Liver (tissue), 9 donors: ENCODE results near the gene PRSS38. TPM values are rescaled to one million over a fixed set of nuclear protein-coding genes. Genes with fewer than 3 reads are reported as not detected.

Source experiments
- DNase-seq: peaks from one replicate; pipeline ENCODE4 v3.0.0-alpha.2; 2017; ENCODE audit warnings: low spot score
- H3K27ac ChIP-seq, 2 donors: one replicate each; pipeline ENCODE4 v1.7.0; 2013; ENCODE audit warnings: inconsistent platforms in 2 of 2, low read length in 2 of 2, control low read depth in 1 of 2, low read depth in 1 of 2, mild to moderate bottlenecking in 1 of 2
- H3K27me3 ChIP-seq, 4 donors: one replicate each; pipeline versions ENCODE4 v1.6.1 to v1.7.0; 2013; ENCODE audit warnings: low read length in 3 of 4, inconsistent platforms in 1 of 4, mild to moderate bottlenecking in 1 of 4, moderate library complexity in 1 of 4; ENCODE audit not compliant: control insufficient read depth in 4 of 4, insufficient read depth in 4 of 4
- H3K36me3 ChIP-seq, 4 donors: one replicate each; pipeline versions ENCODE4 v1.6.1 to v1.7.0; 2013; ENCODE audit warnings: low read length in 3 of 4, mild to moderate bottlenecking in 3 of 4, low read depth in 1 of 4, moderate library complexity in 1 of 4; ENCODE audit not compliant: control insufficient read depth in 4 of 4, insufficient read depth in 3 of 4
- H3K4me1 ChIP-seq, 4 donors: one replicate each; pipeline versions ENCODE4 v1.6.1 to v1.7.0; 2013; ENCODE audit warnings: low read length in 3 of 4, mild to moderate bottlenecking in 3 of 4, moderate library complexity in 1 of 4; ENCODE audit not compliant: control insufficient read depth in 4 of 4, insufficient read depth in 4 of 4
- H3K4me3 ChIP-seq, 3 donors: one replicate each; pipeline versions ENCODE4 v1.6.1 to v1.7.0; 2013; ENCODE audit warnings: low read length in 3 of 3, control low read depth in 1 of 3, low read depth in 1 of 3, mild to moderate bottlenecking in 1 of 3
- H3K9ac ChIP-seq, 2 donors: one replicate each; pipeline ENCODE4 v1.7.0; 2013; ENCODE audit warnings: low read length in 2 of 2, mild to moderate bottlenecking in 2 of 2, moderate library complexity in 2 of 2, control low read depth in 1 of 2, low read depth in 1 of 2
- H3K9me3 ChIP-seq, 4 donors: one replicate each; pipeline versions ENCODE4 v1.6.1 to v1.7.0; 2013; ENCODE audit warnings: low read length in 3 of 4; ENCODE audit not compliant: control insufficient read depth in 4 of 4
- EGR1 ChIP-seq, 2 donors: IDR thresholded peaks; 2 replicates each; pipeline ENCODE4 v1.6.1; 2016 to 2018; ENCODE audit warnings: antibody characterized with exemption in 2 of 2, low read depth in 2 of 2
- FOXA1 ChIP-seq: IDR thresholded peaks from 2 replicates; pipeline ENCODE4 v1.6.1; 2016; ENCODE audit warnings: antibody characterized with exemption
- FOXA2 ChIP-seq: IDR thresholded peaks from 2 replicates; pipeline ENCODE4 v1.6.1; 2016; ENCODE audit warnings: antibody characterized with exemption
- GABPA ChIP-seq, 2 donors: IDR thresholded peaks in 1 of 2; conservative IDR thresholded peaks in 1 of 2; 2 replicates each; pipeline ENCODE4 v1.6.1; 2016; ENCODE audit warnings: antibody characterized with exemption in 2 of 2, mild to moderate bottlenecking in 1 of 2, moderate library complexity in 1 of 2
- NR2F2 ChIP-seq: IDR thresholded peaks from 2 replicates; pipeline ENCODE4 v1.6.1; 2016; ENCODE audit warnings: antibody characterized with exemption
- RAD21 ChIP-seq, 2 donors: IDR thresholded peaks; 2 replicates each; pipeline ENCODE4 v1.6.1; 2016; ENCODE audit warnings: antibody characterized with exemption in 2 of 2, mild to moderate bottlenecking in 2 of 2
- RXRA ChIP-seq, 2 donors: IDR thresholded peaks; 2 replicates each; pipeline ENCODE4 v1.6.1; 2017 to 2018; ENCODE audit warnings: antibody characterized with exemption in 2 of 2, mild to moderate bottlenecking in 1 of 2
- SP1 ChIP-seq: IDR thresholded peaks from 2 replicates; pipeline ENCODE4 v1.6.1; 2018; ENCODE audit warnings: antibody characterized with exemption, mild to moderate bottlenecking
- WGBS: extraction: QIAGEN DNeasy Blood & Tissue Kit; methylation state at CpG from one replicate; pipeline ENCODE4 v1.1.7; 2013; 5-methylcytosine and 5-hydroxymethylcytosine counted together
- polyA plus RNA-seq, 2 donors: library from polyadenylated mRNA; stranded (reverse) in 1 of 2; unstranded in 1 of 2; fragments of 200-250 nt in 1 of 2; fragments of >200 nt in 1 of 2; fragmentation: Nextera tagmentation in 1 of 2; extraction: Ambion mirVana in 1 of 2; gene quantifications; one replicate each; pipeline versions ENCODE4 v1.2.1 to v1.2.3, GENCODE V29; 2013 to 2015
- total RNA-seq, 2 donors: library from RNA; depleted of rRNA; stranded (reverse); fragments of >200 nt; gene quantifications; one replicate each; pipeline ENCODE4 v1.2.3, GENCODE V29; 2014
- TF ChIP-seq, protein P1 (sequence below): IDR thresholded peaks from 2 replicates; pipeline ENCODE4 v1.6.1; 2016; ENCODE audit warnings: antibody characterized with exemption, mild to moderate bottlenecking
- TF ChIP-seq, protein P2 (sequence below): IDR thresholded peaks from 2 replicates; pipeline ENCODE4 v1.6.1; 2016; ENCODE audit warnings: antibody characterized with exemption
- TF ChIP-seq, protein P3 (sequence below): fragments of 150-350 bp; IDR thresholded peaks from 2 replicates; pipeline ENCODE4 v1.5.1; 2017; ENCODE audit warnings: improper control_type of control experiment, low read depth, low read length; ENCODE audit not compliant: missing input control
- donor health status: healthy.
- donor health status: healthy.
- donor health status: healthy.
- donor health status: healthy.
- donor health status: healthy.

PRSS38 gene
- total and polyA plus RNA-seq, 4 donors = not detected

DNA sequence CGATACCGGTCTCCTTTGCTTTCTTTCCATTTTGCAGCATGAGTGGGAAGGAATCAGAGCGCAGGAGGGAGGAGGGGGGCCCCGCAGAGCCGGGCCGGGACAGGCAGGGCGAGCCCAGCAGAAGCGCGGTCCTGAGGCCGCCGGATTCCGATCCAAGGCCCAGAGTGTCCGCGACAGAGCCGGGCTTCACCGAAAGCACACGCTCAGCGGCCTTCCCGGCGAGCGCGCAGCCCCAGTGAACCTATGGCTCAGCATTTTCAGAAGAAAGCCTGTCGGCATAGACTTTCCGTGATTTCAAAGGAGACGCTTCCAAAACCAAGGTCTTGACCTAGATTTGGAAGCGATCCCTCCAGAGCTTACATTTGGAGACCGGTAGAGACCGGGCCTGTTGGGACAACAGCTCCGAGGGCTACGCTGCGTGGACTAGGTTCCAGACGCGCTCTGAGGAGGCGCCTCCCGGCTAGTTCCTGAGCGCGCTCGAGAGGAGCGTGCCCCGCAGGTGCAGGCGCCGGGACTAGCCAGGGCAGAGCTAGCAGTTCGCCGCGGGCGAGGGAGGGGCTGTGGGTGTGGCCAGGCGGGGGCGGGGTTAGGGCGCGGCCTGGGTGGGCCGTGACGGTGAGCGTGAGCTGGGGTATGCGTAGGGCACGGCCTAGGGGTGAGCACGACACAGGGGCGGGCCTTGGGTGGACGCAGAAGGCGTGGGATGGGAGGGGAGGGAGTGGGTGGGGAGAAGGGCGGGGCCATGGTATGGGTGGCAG is 27.8 kb upstream of the PRSS38 start:
- Histone ChIP-seq H3K4me1 (peaks cover 7 to 23% (median 16%) of the 10 kb centered on the region in 4 donors), H3K4me3 (peak overlapping the region; percentile 18 to 63 (median 55)), H3K36me3 (no peaks in the 10 kb centered on the region), H3K9me3 (no peaks in the 10 kb centered on the region), H3K27me3 (no peaks in the 10 kb centered on the region), H3K27ac (no peak overlapping the region), H3K9ac (no peak overlapping the region)
- TF ChIP-seq NR2F2 = no peak
- TF ChIP-seq FOXA2 = no peak
- TF ChIP-seq, protein P1, sequence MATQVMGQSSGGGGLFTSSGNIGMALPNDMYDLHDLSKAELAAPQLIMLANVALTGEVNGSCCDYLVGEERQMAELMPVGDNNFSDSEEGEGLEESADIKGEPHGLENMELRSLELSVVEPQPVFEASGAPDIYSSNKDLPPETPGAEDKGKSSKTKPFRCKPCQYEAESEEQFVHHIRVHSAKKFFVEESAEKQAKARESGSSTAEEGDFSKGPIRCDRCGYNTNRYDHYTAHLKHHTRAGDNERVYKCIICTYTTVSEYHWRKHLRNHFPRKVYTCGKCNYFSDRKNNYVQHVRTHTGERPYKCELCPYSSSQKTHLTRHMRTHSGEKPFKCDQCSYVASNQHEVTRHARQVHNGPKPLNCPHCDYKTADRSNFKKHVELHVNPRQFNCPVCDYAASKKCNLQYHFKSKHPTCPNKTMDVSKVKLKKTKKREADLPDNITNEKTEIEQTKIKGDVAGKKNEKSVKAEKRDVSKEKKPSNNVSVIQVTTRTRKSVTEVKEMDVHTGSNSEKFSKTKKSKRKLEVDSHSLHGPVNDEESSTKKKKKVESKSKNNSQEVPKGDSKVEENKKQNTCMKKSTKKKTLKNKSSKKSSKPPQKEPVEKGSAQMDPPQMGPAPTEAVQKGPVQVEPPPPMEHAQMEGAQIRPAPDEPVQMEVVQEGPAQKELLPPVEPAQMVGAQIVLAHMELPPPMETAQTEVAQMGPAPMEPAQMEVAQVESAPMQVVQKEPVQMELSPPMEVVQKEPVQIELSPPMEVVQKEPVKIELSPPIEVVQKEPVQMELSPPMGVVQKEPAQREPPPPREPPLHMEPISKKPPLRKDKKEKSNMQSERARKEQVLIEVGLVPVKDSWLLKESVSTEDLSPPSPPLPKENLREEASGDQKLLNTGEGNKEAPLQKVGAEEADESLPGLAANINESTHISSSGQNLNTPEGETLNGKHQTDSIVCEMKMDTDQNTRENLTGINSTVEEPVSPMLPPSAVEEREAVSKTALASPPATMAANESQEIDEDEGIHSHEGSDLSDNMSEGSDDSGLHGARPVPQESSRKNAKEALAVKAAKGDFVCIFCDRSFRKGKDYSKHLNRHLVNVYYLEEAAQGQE = no peak
- TF ChIP-seq RAD21 (IDR thresholded peaks at IDR 0.05) = no peak
- TF ChIP-seq FOXA1 = no peak
- TF ChIP-seq RXRA (IDR thresholded peaks at IDR 0.05) = no peak
- peak; percentile 39 to 62 for TF ChIP-seq EGR1 (IDR thresholded peaks at IDR 0.05; ENCODE audit: low read depth in 2 of 2)
- peak; percentile 53 for TF ChIP-seq SP1
- TF ChIP-seq, protein P2, sequence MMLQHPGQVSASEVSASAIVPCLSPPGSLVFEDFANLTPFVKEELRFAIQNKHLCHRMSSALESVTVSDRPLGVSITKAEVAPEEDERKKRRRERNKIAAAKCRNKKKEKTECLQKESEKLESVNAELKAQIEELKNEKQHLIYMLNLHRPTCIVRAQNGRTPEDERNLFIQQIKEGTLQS = no peak
- TF ChIP-seq, protein P3, sequence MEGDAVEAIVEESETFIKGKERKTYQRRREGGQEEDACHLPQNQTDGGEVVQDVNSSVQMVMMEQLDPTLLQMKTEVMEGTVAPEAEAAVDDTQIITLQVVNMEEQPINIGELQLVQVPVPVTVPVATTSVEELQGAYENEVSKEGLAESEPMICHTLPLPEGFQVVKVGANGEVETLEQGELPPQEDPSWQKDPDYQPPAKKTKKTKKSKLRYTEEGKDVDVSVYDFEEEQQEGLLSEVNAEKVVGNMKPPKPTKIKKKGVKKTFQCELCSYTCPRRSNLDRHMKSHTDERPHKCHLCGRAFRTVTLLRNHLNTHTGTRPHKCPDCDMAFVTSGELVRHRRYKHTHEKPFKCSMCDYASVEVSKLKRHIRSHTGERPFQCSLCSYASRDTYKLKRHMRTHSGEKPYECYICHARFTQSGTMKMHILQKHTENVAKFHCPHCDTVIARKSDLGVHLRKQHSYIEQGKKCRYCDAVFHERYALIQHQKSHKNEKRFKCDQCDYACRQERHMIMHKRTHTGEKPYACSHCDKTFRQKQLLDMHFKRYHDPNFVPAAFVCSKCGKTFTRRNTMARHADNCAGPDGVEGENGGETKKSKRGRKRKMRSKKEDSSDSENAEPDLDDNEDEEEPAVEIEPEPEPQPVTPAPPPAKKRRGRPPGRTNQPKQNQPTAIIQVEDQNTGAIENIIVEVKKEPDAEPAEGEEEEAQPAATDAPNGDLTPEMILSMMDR = no peak
- peak; percentile 82 for DNase-seq
- WGBS = 1% methylated on average over 60 of the region's 60 CpGs

DNA sequence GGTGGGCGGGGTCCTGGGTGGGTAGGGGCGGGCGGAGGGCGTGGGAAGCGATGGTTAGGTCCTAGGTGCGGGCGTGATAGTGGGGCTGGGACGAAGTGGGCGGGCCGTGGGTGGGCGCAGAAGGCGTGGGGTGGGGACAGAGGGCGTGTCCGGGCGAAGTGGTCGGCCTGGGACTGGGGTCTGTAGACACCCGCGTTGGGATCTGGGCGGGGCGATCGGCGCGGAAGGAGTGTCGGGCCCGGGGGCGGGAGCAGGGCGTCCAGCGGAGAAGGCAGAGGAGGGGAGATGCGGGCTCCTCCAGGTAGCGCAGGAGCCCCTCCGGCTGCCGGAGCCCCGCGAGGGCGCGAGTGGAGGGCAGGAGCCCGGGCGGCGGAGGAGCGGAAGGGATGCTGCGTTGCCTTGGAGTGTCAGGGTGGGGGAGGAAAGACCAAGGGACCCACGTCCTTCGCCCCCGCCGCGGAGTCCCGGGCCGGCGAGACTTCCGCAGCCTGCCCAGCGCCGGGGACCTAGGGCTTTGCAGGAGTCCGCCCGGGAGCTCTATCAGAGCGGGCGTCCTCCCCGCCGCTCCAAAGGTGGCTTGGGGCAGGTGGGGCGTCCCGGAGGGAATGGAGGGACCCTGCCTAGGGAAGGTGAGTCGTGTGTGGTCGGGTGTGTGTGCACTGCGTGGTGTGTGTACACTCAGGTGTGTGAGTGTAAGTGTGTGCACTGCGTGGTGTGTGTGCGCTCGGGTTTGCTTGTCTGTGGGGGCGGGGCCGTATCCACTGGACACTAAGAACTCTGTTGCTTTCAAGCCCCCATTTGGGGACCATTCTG is 27.0 kb upstream of the PRSS38 start:
- H3K27me3 ChIP-seq = no peaks in the 10 kb centered on the region
- TF ChIP-seq SP1 (peak; percentile 24), GABPA (IDR thresholded peaks at IDR 0.05 in 1 of 2, conservative IDR thresholded peaks at IDR 0.05 in 1 of 2) (no peak)
- 3% methylated on average over 68 of the region's 68 CpGs for WGBS
- H3K36me3 ChIP-seq = no peaks in the 10 kb centered on the region
- peak overlapping the region in 2 of 3 donors; percentile 63 to 66 for H3K4me3 ChIP-seq
- H3K9ac ChIP-seq = no peak overlapping the region
- no peak for DNase-seq
- no peaks in the 10 kb centered on the region for H3K9me3 ChIP-seq
- H3K4me1 ChIP-seq = peaks cover 7 to 23% (median 16%) of the 10 kb centered on the region in 4 donors
- no peak overlapping the region for H3K27ac ChIP-seq
